ENCODE data around the gene AUH. TPM values are rescaled to one million over a fixed set of nuclear protein-coding genes. Genes with fewer than 3 reads are reported as not detected.
"Not testable (repeated sequence)": the region's sequence is repeated elsewhere in the genome, so short reads cannot be mapped to it uniquely, and the experiment has no call there.

The AUH gene
- total RNA-seq, 4 donors from 2014 or later = 26.0 to 61.0 (median 31.0) TPM

DNA sequence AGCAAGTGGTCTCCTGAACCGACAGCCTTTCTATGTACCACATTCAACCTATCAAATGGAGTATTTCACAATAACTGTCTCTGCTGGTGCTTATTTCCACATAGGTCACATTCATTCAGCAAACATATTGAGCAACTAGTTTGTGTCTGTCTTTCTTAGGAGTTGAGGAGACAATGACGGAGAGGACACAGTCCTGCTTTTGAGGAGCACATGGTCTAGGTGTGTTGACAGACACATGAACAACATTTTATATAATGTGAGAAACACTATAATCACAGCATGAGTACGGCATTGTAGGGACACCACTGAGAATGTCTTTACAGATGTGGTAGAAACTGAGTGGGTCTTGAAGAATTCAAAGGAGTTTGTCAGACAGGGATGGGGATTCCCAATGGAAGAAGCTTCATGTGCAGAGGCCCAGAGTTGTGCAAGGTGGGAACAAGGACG lies 33.4 kb upstream of the AUH start:
- Histone ChIP-seq H3K9me3 (no peaks in the 10 kb centered on the region), H3K4me3 (no peak overlapping the region), H3K27me3 (no peaks in the 10 kb centered on the region), H3K36me3 (no peaks in the 10 kb centered on the region), H3K4me1 (peaks cover 12% of the 10 kb centered on the region), H3K27ac (no peak overlapping the region)
- DNase-seq (ENCODE audit: low spot score in 2 of 2) = no peak
- 87% methylated on average over 4 of the region's 4 CpGs for WGBS
- TF ChIP-seq, protein P1, sequence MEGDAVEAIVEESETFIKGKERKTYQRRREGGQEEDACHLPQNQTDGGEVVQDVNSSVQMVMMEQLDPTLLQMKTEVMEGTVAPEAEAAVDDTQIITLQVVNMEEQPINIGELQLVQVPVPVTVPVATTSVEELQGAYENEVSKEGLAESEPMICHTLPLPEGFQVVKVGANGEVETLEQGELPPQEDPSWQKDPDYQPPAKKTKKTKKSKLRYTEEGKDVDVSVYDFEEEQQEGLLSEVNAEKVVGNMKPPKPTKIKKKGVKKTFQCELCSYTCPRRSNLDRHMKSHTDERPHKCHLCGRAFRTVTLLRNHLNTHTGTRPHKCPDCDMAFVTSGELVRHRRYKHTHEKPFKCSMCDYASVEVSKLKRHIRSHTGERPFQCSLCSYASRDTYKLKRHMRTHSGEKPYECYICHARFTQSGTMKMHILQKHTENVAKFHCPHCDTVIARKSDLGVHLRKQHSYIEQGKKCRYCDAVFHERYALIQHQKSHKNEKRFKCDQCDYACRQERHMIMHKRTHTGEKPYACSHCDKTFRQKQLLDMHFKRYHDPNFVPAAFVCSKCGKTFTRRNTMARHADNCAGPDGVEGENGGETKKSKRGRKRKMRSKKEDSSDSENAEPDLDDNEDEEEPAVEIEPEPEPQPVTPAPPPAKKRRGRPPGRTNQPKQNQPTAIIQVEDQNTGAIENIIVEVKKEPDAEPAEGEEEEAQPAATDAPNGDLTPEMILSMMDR (IDR thresholded peaks at IDR 0.05) = no peak
- TF ChIP-seq POLR2AphosphoS5 (IDR thresholded peaks at IDR 0.05) (peak in 2 of 3 donors; percentile 19 to 75), EP300 (IDR thresholded peaks at IDR 0.05) (no peak)

DNA sequence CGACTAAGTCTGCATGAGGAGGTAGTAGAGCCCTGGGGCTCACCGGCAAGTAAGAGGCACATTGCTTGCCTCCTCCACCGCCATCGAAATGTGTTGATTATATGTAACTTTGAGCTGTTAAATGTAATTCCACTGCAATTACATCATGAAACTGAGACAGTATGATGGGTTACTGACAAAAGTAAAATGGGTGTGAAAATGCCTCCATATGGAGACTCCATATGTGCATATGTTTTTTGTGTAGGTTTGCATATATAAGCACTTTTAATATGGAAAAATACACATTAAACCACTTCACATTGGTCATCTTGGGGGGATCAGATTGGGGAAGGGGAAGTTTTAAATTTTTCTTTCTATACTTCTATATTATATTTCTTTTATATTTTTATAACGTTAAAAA lies 32.1 kb upstream of the AUH start:
- TF ChIP-seq POLR2AphosphoS5 (IDR thresholded peaks at IDR 0.05) = no peak
- TF ChIP-seq POLR2A (IDR thresholded peaks at IDR 0.05) = no peak
- TF ChIP-seq, protein P1 (IDR thresholded peaks at IDR 0.05) = no peak
- no peak for TF ChIP-seq EP300 (IDR thresholded peaks at IDR 0.05)
- 98% methylated on average over 5 of the region's 5 CpGs for WGBS
- H3K27ac ChIP-seq = no peak overlapping the region
- H3K36me3 ChIP-seq = no peaks in the 10 kb centered on the region
- H3K27me3 ChIP-seq = no peaks in the 10 kb centered on the region
- H3K4me3 ChIP-seq = no peak overlapping the region
- H3K9me3 ChIP-seq = no peaks in the 10 kb centered on the region
- no peak for DNase-seq (ENCODE audit: low spot score in 2 of 2)
- peaks cover 12% of the 10 kb centered on the region for H3K4me1 ChIP-seq

DNA sequence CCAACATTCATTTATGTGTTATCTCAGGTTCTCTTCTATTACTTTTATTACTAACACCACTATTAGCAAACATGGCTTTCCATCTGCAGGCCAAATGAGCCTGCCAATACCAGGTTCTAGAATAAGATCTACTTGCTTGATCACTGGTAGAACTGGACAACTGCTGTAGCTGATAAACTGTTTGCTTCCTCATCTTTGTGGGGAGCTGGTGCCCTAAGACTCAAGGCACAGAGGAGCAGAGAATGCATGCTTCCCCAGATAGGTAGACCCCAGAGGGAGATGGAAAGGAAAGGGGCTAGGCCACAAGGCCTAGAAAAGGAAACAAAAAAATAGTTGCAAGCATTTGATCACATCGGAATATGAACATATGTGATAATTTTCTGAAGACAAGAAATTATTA lies 30.7 kb upstream of the AUH start:
- Histone ChIP-seq H3K27ac (no peak overlapping the region), H3K9me3 (no peaks in the 10 kb centered on the region), H3K27me3 (no peaks in the 10 kb centered on the region), H3K4me1 (peaks cover 12% of the 10 kb centered on the region), H3K4me3 (no peak overlapping the region), H3K36me3 (no peaks in the 10 kb centered on the region)
- TF ChIP-seq, protein P1 (IDR thresholded peaks at IDR 0.05) = no peak
- no peak for TF ChIP-seq POLR2AphosphoS5 (IDR thresholded peaks at IDR 0.05)
- no peak for TF ChIP-seq POLR2A (IDR thresholded peaks at IDR 0.05)
- TF ChIP-seq EP300 (IDR thresholded peaks at IDR 0.05) = no peak
- no peak for DNase-seq (ENCODE audit: low spot score in 2 of 2)
- WGBS = 88% methylated on average over 1 of the region's 1 CpG

DNA sequence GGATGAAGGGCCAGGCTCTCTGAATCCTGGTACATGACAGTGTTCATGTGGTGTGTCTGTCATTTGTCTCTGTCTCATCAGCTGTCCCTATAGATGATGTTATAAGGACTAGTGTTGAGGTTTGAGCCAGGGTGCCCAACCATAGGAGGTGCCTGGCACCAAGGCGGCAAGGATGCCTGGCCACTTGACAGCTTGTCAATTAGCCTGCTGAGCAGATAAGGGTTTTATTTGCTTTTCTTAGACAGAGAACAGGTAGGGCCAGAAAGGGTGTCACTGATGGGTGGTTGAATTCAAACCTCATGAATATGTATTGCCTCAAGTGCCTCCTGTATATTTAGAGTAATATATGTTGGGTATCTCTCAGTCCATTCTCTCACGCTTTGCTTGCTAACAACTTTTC lies 30.1 kb upstream of the AUH start:
- no peaks in the 10 kb centered on the region for H3K9me3 ChIP-seq
- H3K4me1 ChIP-seq = peaks cover 12% of the 10 kb centered on the region
- WGBS = 75% methylated on average over 2 of the region's 2 CpGs
- DNase-seq (ENCODE audit: low spot score in 2 of 2) = no peak
- TF ChIP-seq POLR2AphosphoS5 (IDR thresholded peaks at IDR 0.05) (no peak), POLR2A (IDR thresholded peaks at IDR 0.05) (no peak), EP300 (IDR thresholded peaks at IDR 0.05) (no peak)
- TF ChIP-seq, protein P1 (IDR thresholded peaks at IDR 0.05) = no peak
- no peak overlapping the region for H3K4me3 ChIP-seq
- no peaks in the 10 kb centered on the region for H3K27me3 ChIP-seq
- no peaks in the 10 kb centered on the region for H3K36me3 ChIP-seq
- H3K27ac ChIP-seq = no peak overlapping the region

DNA sequence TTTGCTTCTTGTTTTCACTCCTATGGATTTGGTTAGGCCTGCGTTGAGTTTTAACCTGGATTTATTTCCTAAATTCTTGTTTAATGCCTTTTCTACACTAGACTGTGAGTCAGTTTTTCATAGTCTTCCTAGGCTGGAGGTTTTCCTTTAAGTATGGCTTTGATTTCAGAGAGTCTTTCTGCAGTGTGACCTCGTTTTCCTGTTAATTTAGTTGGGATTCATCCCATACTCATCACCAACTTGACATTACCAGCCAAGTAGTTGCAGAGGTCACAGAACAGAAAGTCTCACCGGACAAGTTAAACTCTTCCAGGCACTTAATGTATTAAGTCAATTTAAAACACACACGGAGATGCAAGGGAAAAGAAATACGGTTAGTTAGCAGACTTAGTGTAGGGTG lies 29.7 kb upstream of the AUH start:
- H3K4me3 ChIP-seq = no peak overlapping the region
- no peaks in the 10 kb centered on the region for H3K27me3 ChIP-seq
- TF ChIP-seq, protein P1 (IDR thresholded peaks at IDR 0.05) = no peak
- TF ChIP-seq POLR2AphosphoS5 (IDR thresholded peaks at IDR 0.05) = no peak
- no peak for TF ChIP-seq POLR2A (IDR thresholded peaks at IDR 0.05)
- no peak for TF ChIP-seq EP300 (IDR thresholded peaks at IDR 0.05)

DNA sequence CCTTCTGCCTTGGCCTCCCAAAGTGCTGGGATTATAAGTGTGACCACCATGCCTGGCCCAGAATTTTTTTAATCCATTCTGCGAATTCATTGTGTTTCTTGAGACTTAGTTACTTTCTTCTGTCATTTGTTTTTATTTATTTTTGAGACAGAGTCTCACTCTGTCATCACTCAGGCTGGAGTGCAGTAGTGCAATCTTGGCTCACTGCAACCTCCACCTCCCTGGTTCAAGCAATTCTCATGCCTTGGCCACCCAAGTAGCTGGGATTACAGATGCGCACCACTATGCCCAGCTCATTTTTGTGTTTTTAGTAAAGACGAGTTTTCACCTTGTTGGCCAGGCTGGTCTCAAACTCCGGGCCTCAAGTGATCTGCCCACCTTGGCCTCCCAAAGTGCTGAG lies 28.0 kb upstream of the AUH start:
- not testable (repeated sequence) for H3K36me3 ChIP-seq; H3K27ac ChIP-seq; H3K4me3 ChIP-seq; H3K27me3 ChIP-seq; H3K9me3 ChIP-seq; H3K4me1 ChIP-seq; DNase-seq (ENCODE audit: low spot score in 2 of 2)
- WGBS = 91% methylated on average over 4 of the region's 4 CpGs

More for the DNA sequence above, 29.7 kb upstream of the AUH start:
- no peak for DNase-seq (ENCODE audit: low spot score in 2 of 2)
- WGBS = 49% methylated on average over 5 of the region's 5 CpGs
- Histone ChIP-seq H3K9me3 (no peaks in the 10 kb centered on the region), H3K4me1 (peaks cover 12% of the 10 kb centered on the region), H3K36me3 (no peaks in the 10 kb centered on the region), H3K27ac (no peak overlapping the region)
